Right ventricle myocardium superior (tissue), 1 donor: Measurements from ENCODE around the gene GPR137. TPM values are rescaled to one million over a fixed set of nuclear protein-coding genes. Genes with fewer than 3 reads are reported as not detected.
"Not testable (repeated sequence)": the region's sequence is repeated elsewhere in the genome, so short reads cannot be mapped to it uniquely, and the experiment has no call there.

Experiments
- ATAC-seq: fragments of 200-7000 bp; cut with Tn5 transposase; one replicate; pipeline ENCODE4 v1.9.1; 2020; ENCODE audit warnings: mild to moderate bottlenecking; ENCODE audit not compliant: poor library complexity
- DNase-seq: peaks from one replicate; pipeline ENCODE4 v3.0.0-alpha.2; 2020
- intact Hi-C: fragments of 100-400 bp; cut with DNase I; formaldehyde crosslinking; loops from one replicate; pipeline ENCODE4 v1.11.2; 2022
- total RNA-seq: library from RNA; stranded (reverse); fragmentation: NEBNext Ultra II Directional; extraction: Animal tissue kit (Norgen Biotek cat#: 25700); gene quantifications from one replicate; pipeline ENCODE4 v1.2.1, GENCODE V29; 2021
- donor health status: DM: no; HTN: yes; CAD: no; lungs with severe emphysema.

GPR137 gene
- total RNA-seq, 1 donor from 2014 or later, result 28.5 TPM

DNA sequence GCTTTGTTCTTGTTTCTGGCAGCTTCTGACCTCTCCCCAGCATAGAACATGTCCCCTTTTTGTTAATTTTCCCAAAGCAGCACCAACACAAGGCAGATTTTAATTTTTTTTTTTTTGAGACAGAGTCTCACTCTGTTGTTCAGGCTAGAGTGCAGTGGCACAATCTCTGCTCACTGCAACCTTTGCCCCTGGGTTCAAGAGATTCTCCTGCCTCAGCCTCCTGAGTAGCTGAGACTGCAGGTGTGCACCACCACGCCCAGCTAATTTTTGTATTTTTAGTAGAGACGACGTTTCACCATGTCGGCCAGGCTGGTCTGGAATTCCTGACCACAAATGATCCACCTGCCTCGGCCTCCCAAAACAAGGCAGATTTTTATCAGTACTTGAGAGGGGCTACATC is 22.1 kb downstream of the GPR137 start:
- ATAC-seq, intact Hi-C loops, DNase-seq: not testable (repeated sequence)

- ATAC-seq (no peak), DNase-seq (no peak)
- intact Hi-C loops, result no loop called here
Observed at GRCh38 chr11:64312947-64313346, 27.3 kb downstream of the GPR137 start.

DNA sequence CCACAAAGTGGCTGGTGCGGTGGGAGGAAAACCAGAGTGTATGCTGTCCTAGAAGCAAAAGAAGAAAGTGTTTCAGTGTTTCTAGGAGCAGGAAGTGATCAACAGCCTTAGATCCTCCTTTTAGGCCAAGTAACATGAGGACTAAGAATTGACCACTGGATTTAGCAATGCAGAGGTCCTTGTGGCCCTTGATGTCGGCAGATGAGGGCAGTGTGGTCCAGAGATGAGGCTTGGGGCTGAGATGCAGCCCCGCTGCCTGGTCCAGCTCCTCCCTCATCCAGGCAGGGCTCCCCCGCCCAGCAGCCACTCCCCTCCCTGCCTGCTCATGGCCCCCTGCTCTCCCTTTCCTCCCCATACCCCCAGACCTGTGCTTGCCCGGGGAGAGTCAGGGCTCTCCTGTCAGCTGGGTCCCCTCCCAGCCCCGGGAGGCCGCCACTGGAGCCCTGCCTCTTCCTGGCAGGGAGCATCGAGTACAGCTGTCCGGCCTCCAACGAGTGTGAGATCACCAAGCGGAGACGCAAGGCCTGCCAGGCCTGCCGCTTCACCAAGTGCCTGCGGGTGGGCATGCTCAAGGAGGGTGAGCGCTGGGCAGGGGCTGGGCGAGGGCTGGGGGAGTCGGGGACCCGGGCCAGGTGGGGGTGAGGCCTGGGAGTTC is 28.0 kb downstream of the GPR137 start:
- peak; percentile 84 for DNase-seq
- intact Hi-C loops, result no loop called here
- no peak for ATAC-seq

DNA sequence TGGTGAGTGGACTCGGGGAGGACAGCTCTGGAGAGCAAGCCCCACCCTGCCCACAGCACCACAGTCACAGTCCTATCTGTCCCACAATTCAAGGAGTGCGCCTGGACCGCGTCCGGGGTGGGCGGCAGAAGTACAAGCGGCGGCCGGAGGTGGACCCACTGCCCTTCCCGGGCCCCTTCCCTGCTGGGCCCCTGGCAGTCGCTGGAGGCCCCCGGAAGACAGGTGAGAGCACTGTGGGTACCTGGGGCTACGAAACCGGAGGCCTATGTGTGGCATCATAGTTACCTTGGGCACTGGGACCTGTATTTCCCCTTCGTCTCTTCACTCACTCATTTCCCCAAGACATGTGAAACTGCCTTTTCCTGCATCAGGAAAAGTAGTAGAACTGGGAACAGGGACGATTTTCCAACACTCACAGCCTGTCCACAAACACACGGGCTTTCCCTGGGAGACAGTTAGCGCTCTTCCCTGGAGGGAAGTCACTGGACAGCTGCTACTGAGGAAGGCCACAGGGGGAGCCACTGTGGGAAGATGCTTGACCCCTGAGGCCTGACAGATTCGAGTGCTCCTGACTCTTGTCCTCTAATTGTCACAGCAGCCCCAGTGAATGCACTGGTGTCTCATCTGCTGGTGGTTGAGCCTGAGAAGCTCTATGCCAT is 28.6 kb downstream of the GPR137 start:
- ATAC-seq (no peak), DNase-seq (no peak)
- intact Hi-C loops, result no loop called here

- DNase-seq (no peak), ATAC-seq (no peak)
- intact Hi-C loops, result loop anchor here (5.0 kb wide), 1 partner anchor 42 kb away; the partner anchor contains the start of gene RPS6KA4
Observed at GRCh38 chr11:64314805-64315561, 29.3 kb downstream of the GPR137 start.

DNA sequence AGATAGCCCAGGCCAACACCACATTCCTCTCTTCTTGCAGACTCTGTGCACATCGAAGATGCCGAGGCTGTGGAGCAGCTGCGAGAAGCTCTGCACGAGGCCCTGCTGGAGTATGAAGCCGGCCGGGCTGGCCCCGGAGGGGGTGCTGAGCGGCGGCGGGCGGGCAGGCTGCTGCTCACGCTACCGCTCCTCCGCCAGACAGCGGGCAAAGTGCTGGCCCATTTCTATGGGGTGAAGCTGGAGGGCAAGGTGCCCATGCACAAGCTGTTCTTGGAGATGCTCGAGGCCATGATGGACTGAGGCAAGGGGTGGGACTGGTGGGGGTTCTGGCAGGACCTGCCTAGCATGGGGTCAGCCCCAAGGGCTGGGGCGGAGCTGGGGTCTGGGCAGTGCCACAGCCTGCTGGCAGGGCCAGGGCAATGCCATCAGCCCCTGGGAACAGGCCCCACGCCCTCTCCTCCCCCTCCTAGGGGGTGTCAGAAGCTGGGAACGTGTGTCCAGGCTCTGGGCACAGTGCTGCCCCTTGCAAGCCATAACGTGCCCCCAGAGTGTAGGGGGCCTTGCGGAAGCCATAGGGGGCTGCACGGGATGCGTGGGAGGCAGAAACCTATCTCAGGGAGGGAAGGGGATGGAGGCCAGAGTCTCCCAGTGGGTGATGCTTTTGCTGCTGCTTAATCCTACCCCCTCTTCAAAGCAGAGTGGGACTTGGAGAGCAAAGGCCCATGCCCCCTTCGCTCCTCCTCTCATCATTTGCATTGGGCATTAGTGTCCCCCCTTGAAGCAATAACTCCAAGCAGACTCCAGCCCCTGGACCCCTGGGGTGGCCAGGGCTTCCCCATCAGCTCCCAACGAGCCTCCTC is 30.2 kb downstream of the GPR137 start:
- DNase-seq, ATAC-seq: not testable (repeated sequence)
- intact Hi-C loops, result loop anchor here (5.0 kb wide), 1 partner anchor 41 kb away; the partner anchor contains the start of gene RPS6KA4

GRCh38 chr11:64316672-64317324 is 31.1 kb downstream of the GPR137 start:
- no peak for ATAC-seq
- intact Hi-C loops, result loop anchor here (5.0 kb wide), 1 partner anchor 41 kb away; the partner anchor contains the start of gene RPS6KA4
- DNase-seq, result no peak

DNA sequence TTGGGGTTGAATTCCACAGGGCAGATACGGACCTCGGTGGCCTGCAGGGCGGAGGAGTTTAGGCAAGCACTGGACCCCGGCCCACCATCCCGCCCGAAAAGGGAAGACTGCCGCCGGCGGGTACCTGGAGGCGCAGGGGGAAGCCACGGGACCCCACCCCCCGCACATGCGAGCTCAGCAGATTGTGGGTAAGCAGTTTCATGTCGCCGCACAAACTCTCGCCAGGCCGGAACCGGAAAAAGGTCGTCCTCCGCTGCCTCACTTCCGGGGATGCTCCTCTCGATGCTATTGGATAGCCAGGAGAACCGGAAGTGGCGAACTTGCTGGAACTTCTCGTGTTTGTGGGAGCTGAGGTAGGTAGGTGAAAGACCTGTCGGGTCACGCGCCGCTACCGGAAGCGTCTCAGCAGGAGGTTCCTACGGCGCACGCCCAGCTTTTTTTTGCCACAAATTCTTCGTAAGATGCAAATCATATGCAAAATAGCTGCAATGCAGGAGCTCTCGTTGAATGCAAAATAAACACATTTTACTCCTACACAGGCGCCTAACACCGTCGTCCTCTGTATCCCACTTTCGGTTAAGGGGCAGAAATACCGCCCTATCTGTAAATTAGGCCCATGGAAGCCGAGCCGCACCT is 31.8 kb downstream of the GPR137 start, which contains the start of gene TRMT112:
TSS of gene TRMT112 (minus strand) at position 235 of the 636 bp plus-strand sequence. CDS start at position 202, 33 bp downstream.
- DNase-seq (peak; percentile 96), ATAC-seq (peak; percentile 85)
- intact Hi-C loops, result loop anchor here (5.0 kb wide), 1 partner anchor 40 kb away; the partner anchor contains the start of gene RPS6KA4

- intact Hi-C loops, result loop anchor here (5.0 kb wide), 1 partner anchor 39 kb away; the partner anchor contains the start of gene RPS6KA4
- DNase-seq, result peak; percentile 98
- peak; percentile 92 for ATAC-seq
Observed at GRCh38 chr11:64317961-64318765, 32.5 kb downstream of the GPR137 start, which contains the start of gene PRDX5. Gene PRDX5 (plus strand): TSS chr11:64318121. CDS start chr11:64318216, 95 bp downstream.

DNA sequence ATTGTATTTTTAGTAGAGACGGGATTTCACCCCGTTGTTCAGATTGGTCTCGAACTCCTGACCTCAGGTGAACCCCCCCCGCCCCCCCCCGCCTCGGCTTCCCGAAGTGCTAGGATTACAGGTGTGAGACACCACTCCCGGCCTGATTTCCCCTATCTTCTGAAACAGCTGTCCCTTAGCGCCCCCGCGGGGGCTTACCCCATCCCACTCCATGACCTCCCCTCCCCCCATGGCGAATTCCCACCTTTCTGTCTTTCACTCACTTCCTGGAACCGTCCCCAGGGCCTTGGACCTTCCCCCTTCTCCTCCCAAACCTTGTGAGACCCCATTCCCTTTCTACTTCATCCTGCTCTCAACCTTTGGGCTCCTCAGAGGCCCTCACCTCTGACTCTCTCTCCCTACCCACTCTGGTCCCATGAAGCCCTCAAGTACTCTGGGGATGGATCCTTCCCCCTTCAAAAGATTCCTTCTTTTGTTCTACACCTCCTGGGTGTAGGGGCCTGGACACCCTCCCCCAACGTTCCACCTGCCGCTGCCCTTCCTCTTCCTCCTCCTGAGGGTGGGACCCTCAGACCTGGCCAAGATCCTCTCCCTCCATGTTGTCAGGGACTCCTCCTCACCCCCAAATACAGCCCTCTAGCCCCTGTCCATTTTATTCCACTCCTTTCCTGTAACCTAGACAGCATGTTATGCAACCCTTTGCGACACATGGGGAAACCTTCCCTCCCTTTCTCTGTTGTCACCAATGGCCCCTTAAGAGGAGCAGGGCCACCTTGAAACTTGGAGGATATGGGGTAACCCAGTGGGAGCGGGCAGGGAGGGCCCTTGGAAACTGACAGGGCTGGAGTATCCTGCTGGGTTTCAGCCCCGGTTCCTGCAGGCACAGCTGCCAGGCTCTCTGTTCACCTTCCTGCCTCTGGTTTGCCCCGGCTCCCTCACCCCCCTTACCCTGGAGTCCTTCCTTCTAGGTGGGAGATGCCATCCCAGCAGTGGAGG is 33.4 kb downstream of the GPR137 start:
- DNase-seq (no peak), ATAC-seq (no peak)
- intact Hi-C loops, result loop anchor here (5.0 kb wide), 1 partner anchor 38 kb away; the partner anchor contains the start of gene RPS6KA4

DNA sequence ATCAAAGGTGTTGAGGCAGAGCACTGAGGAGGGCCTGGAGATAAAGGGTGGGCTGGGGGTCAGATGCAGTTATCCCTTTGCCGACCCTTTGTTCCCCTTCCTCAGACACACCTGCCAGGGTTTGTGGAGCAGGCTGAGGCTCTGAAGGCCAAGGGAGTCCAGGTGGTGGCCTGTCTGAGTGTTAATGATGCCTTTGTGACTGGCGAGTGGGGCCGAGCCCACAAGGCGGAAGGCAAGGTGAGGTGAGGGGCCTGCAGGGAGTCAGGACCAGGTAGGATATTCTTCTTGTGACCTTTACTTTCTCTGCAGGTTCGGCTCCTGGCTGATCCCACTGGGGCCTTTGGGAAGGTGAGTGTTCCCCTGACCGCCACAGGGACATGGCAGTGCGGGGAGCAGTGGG is 34.9 kb downstream of the GPR137 start:
- no peak for ATAC-seq
- intact Hi-C loops, result no loop called here
- DNase-seq, result no peak

DNA sequence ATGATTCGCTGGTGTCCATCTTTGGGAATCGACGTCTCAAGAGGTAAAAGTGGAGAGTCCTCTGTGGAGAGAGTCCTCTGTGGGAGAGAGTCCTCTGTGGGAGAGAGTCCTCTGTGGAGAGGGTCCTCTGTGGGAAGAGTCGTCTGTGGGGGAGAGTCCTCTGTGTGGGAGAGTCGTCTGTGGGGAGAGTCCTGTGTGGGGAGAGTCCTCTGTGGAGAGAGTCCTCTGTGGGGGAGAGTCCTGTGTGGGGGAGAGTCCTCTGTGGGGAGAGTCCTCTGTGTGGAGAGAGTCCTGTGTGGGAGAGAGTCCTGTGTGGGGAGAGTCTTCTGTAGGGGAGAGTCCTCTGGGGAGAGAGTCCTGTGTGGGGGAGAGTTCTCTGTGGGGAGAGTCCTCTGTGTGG is 35.4 kb downstream of the GPR137 start:
- no peak for DNase-seq
- no peak for ATAC-seq
- intact Hi-C loops, result no loop called here

DNA sequence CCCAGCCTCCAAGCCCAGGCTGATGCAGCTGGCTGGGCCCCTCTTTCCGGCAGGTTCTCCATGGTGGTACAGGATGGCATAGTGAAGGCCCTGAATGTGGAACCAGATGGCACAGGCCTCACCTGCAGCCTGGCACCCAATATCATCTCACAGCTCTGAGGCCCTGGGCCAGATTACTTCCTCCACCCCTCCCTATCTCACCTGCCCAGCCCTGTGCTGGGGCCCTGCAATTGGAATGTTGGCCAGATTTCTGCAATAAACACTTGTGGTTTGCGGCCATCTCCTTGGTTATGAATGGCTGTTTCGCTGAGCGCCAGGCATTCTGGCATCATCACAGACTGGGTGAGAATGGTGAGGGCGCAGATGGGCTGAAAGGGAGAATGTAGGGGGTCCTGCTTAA is 35.9 kb downstream of the GPR137 start:
- ATAC-seq (no peak), DNase-seq (no peak)
- intact Hi-C loops, result no loop called here

- no peak for ATAC-seq
- no peak for DNase-seq
- intact Hi-C loops, result no loop called here
Observed at GRCh38 chr11:64322925-64323260, 37.2 kb downstream of the GPR137 start.

DNA sequence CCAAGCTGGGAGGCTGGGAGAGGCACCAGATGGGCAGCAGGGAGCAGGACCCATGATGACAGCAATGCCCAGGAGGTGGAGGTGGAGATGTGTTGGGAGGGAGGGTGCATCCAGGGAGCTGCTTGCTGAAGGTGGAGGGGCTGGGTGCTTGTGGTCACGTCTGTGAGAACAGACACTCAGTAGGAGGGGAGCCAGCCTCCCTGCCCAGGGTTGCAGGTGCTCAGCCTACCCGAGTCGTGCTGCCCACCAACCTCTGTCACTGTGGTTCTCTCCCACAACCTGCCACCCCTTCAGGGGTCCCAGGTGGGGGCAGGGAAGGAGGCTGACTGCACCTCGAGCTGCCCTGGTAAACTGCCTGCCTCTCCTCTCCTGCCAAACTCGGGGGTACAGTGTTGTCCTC is 37.7 kb downstream of the GPR137 start:
- DNase-seq (no peak), ATAC-seq (no peak)
- intact Hi-C loops, result no loop called here
